PC-9 (cell line): Measurements from ENCODE around the gene NCOR2. TPM values are rescaled to one million over a fixed set of nuclear protein-coding genes. Genes with fewer than 3 reads are reported as not detected.

Experiments used
- BruUV-seq: library from RNA; stranded (reverse); fragments of 400-500 nt; replicated peaks from 2 replicates; lab custom pipeline; 2021; lab: Mats Ljungman, UMichigan
- CTCF ChIA-PET: fragments of 300-600 bp; sonication (Branson Sonifier 250); formaldehyde crosslinking; loops from one replicate; lab custom pipeline; 2022; ENCODE audit warnings: antibody characterized with exemption; lab: Charles Lee
- POLR2A ChIA-PET: fragments of 300-600 bp; sonication (Branson Sonifier 250); formaldehyde crosslinking; loops from one replicate; lab custom pipeline; 2022; ENCODE audit warnings: antibody characterized with exemption; ENCODE audit not compliant: unreplicated experiment; lab: Charles Lee
- DNase-seq, 2 experiments: peaks; one replicate each; pipeline versions ENCODE4 v3.0.0 to v3.0.0-alpha.2; 2015 to 2022; ENCODE audit warnings: mixed read lengths in 1 of 2
- H2AFZ ChIP-seq: fragments of 200-600 bp; sonication (generic); 2 replicates; pipeline ENCODE4 v1.8.1; 2017; ENCODE audit warnings: antibody characterized with exemption
- H3F3A ChIP-seq: fragments of 200-600 bp; sonication (generic); 2 replicates; pipeline ENCODE4 v1.8.1; 2017; ENCODE audit warnings: antibody characterized with exemption, mild to moderate bottlenecking, low read depth; ENCODE audit not compliant: insufficient read depth
- H3K27ac ChIP-seq: fragments of 200-600 bp; sonication (generic); 2 replicates; pipeline ENCODE4 v1.6.1; 2016; ENCODE audit warnings: mixed run types
- H3K27me3 ChIP-seq: fragments of 200-600 bp; sonication (generic); 2 replicates; pipeline ENCODE4 v1.6.1; 2016; ENCODE audit warnings: low read depth, mixed run types; ENCODE audit not compliant: insufficient read depth
- H3K36me3 ChIP-seq: fragments of 200-600 bp; sonication (generic); 2 replicates; pipeline ENCODE4 v1.6.1; 2016; ENCODE audit warnings: low read depth, mixed run types
- H3K4me1 ChIP-seq: fragments of 200-600 bp; sonication (generic); replicated peaks from 2 replicates; pipeline ENCODE4 v1.6.1; 2016; ENCODE audit warnings: mixed run types; ENCODE audit not compliant: insufficient read depth
- H3K4me2 ChIP-seq: fragments of 200-600 bp; sonication (generic); 2 replicates; pipeline ENCODE4 v1.6.1; 2017; ENCODE audit warnings: mixed run types
- H3K4me3 ChIP-seq: fragments of 200-600 bp; sonication (generic); 2 replicates; pipeline ENCODE4 v1.6.1; 2016; ENCODE audit warnings: mixed run types
- H3K79me2 ChIP-seq: fragments of 200-600 bp; sonication (generic); 2 replicates; pipeline ENCODE4 v1.6.1; 2017; ENCODE audit warnings: low read depth, mixed run types
- H3K9me2 ChIP-seq: fragments of 200-600 bp; sonication (generic); 2 replicates; pipeline ENCODE4 v1.8.1; 2017; ENCODE audit warnings: mild to moderate bottlenecking; ENCODE audit not compliant: insufficient read depth
- H3K9me3 ChIP-seq: fragments of 200-600 bp; sonication (generic); 2 replicates; pipeline ENCODE4 v1.8.1; 2016; ENCODE audit warnings: low read depth; ENCODE audit not compliant: insufficient read depth
- H4K20me1 ChIP-seq: fragments of 200-600 bp; sonication (generic); 2 replicates; pipeline ENCODE4 v1.8.1; 2017; ENCODE audit not compliant: insufficient read depth
- EZH2 ChIP-seq: fragments of 200-600 bp; sonication (generic); IDR thresholded peaks from 2 replicates; pipeline ENCODE4 v1.8.0; 2017; ENCODE audit warnings: antibody characterized with exemption, low read depth
- intact Hi-C: fragments of 100-400 bp; cut with micrococcal nuclease; formaldehyde crosslinking; loops from one replicate; pipeline ENCODE4 v1.10.0; 2022; ENCODE audit not compliant: unreplicated experiment
- total RNA-seq: library from RNA; stranded (reverse); gene quantifications from 2 replicates; pipeline ENCODE4 v1.2.3, GENCODE V29; 2021
- TF ChIP-seq, protein P1 (sequence below): fragments of 200-600 bp; sonication (generic); conservative IDR thresholded peaks from 2 replicates; pipeline ENCODE4 v1.6.1; 2017; ENCODE audit warnings: mixed run types, antibody characterized with exemption, mild to moderate bottlenecking, moderate library complexity

Gene NCOR2
- total RNA-seq, 1 experiment from 2014 or later = 319 TPM

DNA sequence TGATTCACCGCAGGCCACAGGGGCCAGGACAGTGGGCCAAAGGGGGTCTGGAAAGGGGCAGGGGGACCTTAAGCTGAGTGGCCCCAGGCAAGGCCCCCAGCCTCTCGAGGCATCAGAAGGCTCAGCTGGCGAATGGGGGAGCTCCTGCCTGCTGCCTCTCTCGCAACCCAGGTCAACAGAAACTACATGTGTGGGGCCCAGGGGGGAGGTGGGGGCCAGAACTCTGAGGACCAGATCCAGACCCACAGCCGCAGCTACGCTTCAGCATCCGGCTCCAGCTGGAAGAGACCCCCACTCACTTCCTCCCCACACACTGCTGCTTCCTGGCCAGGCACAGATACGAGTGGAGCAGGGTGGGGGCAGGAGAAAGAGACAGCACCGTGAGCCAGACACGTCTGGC lies 46.5 kb downstream of the NCOR2 start:
- peaks cover 64% of the 10 kb centered on the region for H3F3A ChIP-seq
- no peaks in the 10 kb centered on the region for H3K9me2 ChIP-seq
- H3K36me3 ChIP-seq = no peaks in the 10 kb centered on the region
- no peak overlapping the region for H3K4me3 ChIP-seq
- peaks cover 77% of the 10 kb centered on the region for H3K79me2 ChIP-seq
- H3K27me3 ChIP-seq = no peaks in the 10 kb centered on the region
- H3K27ac ChIP-seq = no peak overlapping the region
- TF ChIP-seq EZH2 = no peak
- TF ChIP-seq, protein P1, sequence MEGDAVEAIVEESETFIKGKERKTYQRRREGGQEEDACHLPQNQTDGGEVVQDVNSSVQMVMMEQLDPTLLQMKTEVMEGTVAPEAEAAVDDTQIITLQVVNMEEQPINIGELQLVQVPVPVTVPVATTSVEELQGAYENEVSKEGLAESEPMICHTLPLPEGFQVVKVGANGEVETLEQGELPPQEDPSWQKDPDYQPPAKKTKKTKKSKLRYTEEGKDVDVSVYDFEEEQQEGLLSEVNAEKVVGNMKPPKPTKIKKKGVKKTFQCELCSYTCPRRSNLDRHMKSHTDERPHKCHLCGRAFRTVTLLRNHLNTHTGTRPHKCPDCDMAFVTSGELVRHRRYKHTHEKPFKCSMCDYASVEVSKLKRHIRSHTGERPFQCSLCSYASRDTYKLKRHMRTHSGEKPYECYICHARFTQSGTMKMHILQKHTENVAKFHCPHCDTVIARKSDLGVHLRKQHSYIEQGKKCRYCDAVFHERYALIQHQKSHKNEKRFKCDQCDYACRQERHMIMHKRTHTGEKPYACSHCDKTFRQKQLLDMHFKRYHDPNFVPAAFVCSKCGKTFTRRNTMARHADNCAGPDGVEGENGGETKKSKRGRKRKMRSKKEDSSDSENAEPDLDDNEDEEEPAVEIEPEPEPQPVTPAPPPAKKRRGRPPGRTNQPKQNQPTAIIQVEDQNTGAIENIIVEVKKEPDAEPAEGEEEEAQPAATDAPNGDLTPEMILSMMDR = no peak
- DNase-seq = no peak
- no peaks in the 10 kb centered on the region for H3K9me3 ChIP-seq
- H3K4me1 ChIP-seq = peaks cover 60% of the 10 kb centered on the region
- no peak overlapping the region for H2AFZ ChIP-seq
- BruUV-seq = no TSS peak
- H4K20me1 ChIP-seq = peaks cover 29% of the 10 kb centered on the region; the same call in 1 of the 2 replicates
- ChIA-PET CTCF (no interaction called here), POLR2A (no interaction called here)
- intact Hi-C loops = no loop called here
- no peak overlapping the region for H3K4me2 ChIP-seq

DNA sequence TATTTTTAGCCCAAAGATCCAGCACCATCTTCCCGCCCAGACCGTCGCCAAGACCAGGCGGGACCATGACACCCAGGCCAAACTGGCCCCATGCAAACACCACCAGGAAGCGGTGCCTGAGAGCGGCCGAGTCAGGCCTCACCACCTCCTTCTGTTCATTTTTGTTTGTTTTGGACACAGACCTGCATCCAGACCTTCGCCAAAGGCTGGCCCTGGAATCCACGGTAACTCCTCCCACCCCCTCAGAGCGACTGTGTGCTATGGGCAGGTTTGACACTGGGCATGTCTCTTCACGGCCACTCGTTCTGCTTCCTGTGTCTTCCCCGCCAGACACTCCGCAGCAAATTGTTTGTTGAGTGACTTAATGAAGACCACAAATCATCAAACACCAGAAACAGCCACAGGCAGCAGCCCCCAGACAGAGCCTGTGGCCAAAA lies 47.1 kb downstream of the NCOR2 start:
- Histone ChIP-seq H3K36me3 (no peaks in the 10 kb centered on the region), H3K4me1 (peaks cover 54% of the 10 kb centered on the region), H2AFZ (no peak overlapping the region), H3K9me2 (no peaks in the 10 kb centered on the region), H3K79me2 (peaks cover 79% of the 10 kb centered on the region), H3K9me3 (no peaks in the 10 kb centered on the region), H3K27me3 (no peaks in the 10 kb centered on the region), H3F3A (peaks cover 71% of the 10 kb centered on the region), H3K4me3 (no peak overlapping the region), H3K27ac (peak overlapping the region; percentile 91), H4K20me1 (peaks cover 25% of the 10 kb centered on the region; the same call in 1 of the 2 replicates), H3K4me2 (no peak overlapping the region)
- TF ChIP-seq, protein P1 = no peak
- TF ChIP-seq EZH2 = no peak
- CTCF ChIA-PET = no interaction called here
- peak in 1 of 2 experiments; percentile 55 for DNase-seq
- POLR2A ChIA-PET = no interaction called here
- intact Hi-C loops = no loop called here
- no TSS peak for BruUV-seq

DNA sequence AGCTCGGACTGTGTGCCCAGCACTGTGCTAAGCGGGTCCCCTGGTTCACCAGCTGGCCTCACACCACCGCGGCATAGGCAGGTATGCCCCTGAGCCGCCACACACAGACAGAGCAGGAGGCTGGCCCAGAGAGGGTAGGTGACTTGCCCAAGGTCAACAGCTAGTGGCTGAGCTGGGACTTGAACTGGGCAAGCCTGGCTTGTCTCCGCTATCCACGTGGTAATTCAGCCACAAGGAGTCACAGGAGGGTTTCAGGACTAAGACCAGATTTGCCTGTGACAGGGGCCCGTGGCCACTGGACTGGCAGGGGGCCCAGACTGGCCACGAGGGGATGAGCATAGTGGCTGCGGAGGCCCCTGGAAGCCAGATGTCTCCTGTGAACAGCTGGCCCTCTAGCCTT lies 47.7 kb downstream of the NCOR2 start:
- DNase-seq = no peak
- Histone ChIP-seq H3K4me1 (peaks cover 49% of the 10 kb centered on the region), H3K27me3 (no peaks in the 10 kb centered on the region), H3K36me3 (no peaks in the 10 kb centered on the region), H3F3A (peaks cover 72% of the 10 kb centered on the region), H2AFZ (no peak overlapping the region), H3K79me2 (peaks cover 83% of the 10 kb centered on the region), H3K4me2 (peak overlapping the region; percentile 98), H3K9me3 (no peaks in the 10 kb centered on the region), H3K4me3 (no peak overlapping the region), H4K20me1 (peaks cover 25% of the 10 kb centered on the region; the same call in 1 of the 2 replicates), H3K27ac (peak overlapping the region; percentile 91), H3K9me2 (no peaks in the 10 kb centered on the region)
- no peak for TF ChIP-seq EZH2
- ChIA-PET POLR2A (interaction anchor here (1.4 kb wide), 1 partner anchor 66 kb away, joined by 10 read pairs; no protein-coding TSS in a partner anchor), CTCF (no interaction called here)
- intact Hi-C loops = loop anchor here (5.0 to 10.0 kb wide), 4 partner anchors 165 to 545 kb away; partner anchors contain the start of genes CCDC92, UBC and ZNF664
- no TSS peak for BruUV-seq
